Mesenchymal stem cell (in vitro differentiated cells and primary cell): Measurements from ENCODE around the gene HNRNPF. TPM values are rescaled to one million over a fixed set of nuclear protein-coding genes. Genes with fewer than 3 reads are reported as not detected.

ENCODE experiments used
- DNase-seq: peaks from one replicate; pipeline ENCODE4 v3.0.0-alpha.2; 2013
- H2AFZ ChIP-seq: one replicate; pipeline ENCODE4 v1.6.1; 2013; ENCODE audit warnings: low read depth, mild to moderate bottlenecking, control low read depth, inconsistent platforms, low read length, moderate library complexity
- H2AK5ac ChIP-seq: 2 replicates; pipeline ENCODE4 v1.6.1; 2013; ENCODE audit warnings: low read length, moderate library complexity, mild to moderate bottlenecking, inconsistent platforms; ENCODE audit not compliant: severe bottlenecking
- H2BK120ac ChIP-seq: one replicate; pipeline ENCODE4 v1.6.1; 2013; ENCODE audit warnings: low read depth, mild to moderate bottlenecking, inconsistent platforms, low read length, moderate library complexity
- H2BK12ac ChIP-seq, 2 experiments: one replicate each; pipeline ENCODE4 v1.6.1; 2013; ENCODE audit warnings: inconsistent platforms in 2 of 2, low read length in 2 of 2, mild to moderate bottlenecking in 2 of 2, moderate library complexity in 2 of 2, control low read depth in 1 of 2
- H2BK15ac ChIP-seq: one replicate; pipeline ENCODE4 v1.6.1; 2013; ENCODE audit warnings: mild to moderate bottlenecking, low read depth, inconsistent platforms; ENCODE audit not compliant: poor library complexity, severe bottlenecking
- H2BK5ac ChIP-seq: 2 replicates; pipeline ENCODE4 v1.6.1; 2013; ENCODE audit warnings: low read depth, mild to moderate bottlenecking, low read length, control low read depth, inconsistent platforms; ENCODE audit not compliant: poor library complexity, severe bottlenecking
- H3K14ac ChIP-seq, 2 experiments: one replicate each; pipeline ENCODE4 v1.6.1; 2013; ENCODE audit warnings: inconsistent platforms in 2 of 2, low read length in 2 of 2, control low read depth in 1 of 2, mild to moderate bottlenecking in 1 of 2, moderate library complexity in 1 of 2
- H3K18ac ChIP-seq, 2 experiments: one replicate each; pipeline ENCODE4 v1.6.1; 2013; ENCODE audit warnings: inconsistent platforms in 2 of 2, low read length in 2 of 2, control low read depth in 1 of 2, low read depth in 1 of 2, mild to moderate bottlenecking in 1 of 2
- H3K23ac ChIP-seq, 2 experiments: one replicate each; pipeline ENCODE4 v1.6.1; 2013; ENCODE audit warnings: inconsistent platforms in 2 of 2, low read length in 2 of 2, mild to moderate bottlenecking in 2 of 2, moderate library complexity in 2 of 2, control low read depth in 1 of 2
- H3K27ac ChIP-seq: 2 replicates; pipeline ENCODE4 v1.5.1; 2013; ENCODE audit warnings: mild to moderate bottlenecking, moderate library complexity, low read length, control low read depth, inconsistent platforms; ENCODE audit not compliant: poor library complexity, severe bottlenecking
- H3K27me3 ChIP-seq, 2 experiments: 2 replicates each; pipeline versions ENCODE4 v1.6.1 to v1.7.0; 2013; ENCODE audit warnings: low read length in 2 of 2, mild to moderate bottlenecking in 2 of 2, moderate library complexity in 2 of 2, control low read depth in 1 of 2, inconsistent platforms in 1 of 2; ENCODE audit not compliant: control insufficient read depth in 1 of 2, insufficient read depth in 1 of 2
- H3K36me3 ChIP-seq, 2 experiments: 2 replicates each; pipeline versions ENCODE4 v1.6.1 to v1.7.0; 2013; ENCODE audit warnings: low read length in 2 of 2, control low read depth in 1 of 2, inconsistent platforms in 1 of 2, low read depth in 1 of 2, mild to moderate bottlenecking in 1 of 2; ENCODE audit not compliant: insufficient read depth in 2 of 2, control insufficient read depth in 1 of 2
- H3K4ac ChIP-seq, 2 experiments: one replicate each; pipeline ENCODE4 v1.6.1; 2013; ENCODE audit warnings: inconsistent platforms in 2 of 2, low read length in 2 of 2, mild to moderate bottlenecking in 2 of 2, moderate library complexity in 2 of 2, control low read depth in 1 of 2, low read depth in 1 of 2
- H3K4me1 ChIP-seq: 2 replicates; pipeline ENCODE4 v1.6.1; 2013; ENCODE audit warnings: low read depth, low read length, control low read depth; ENCODE audit not compliant: control insufficient read depth, insufficient read depth
- H3K4me2 ChIP-seq: 2 replicates; pipeline ENCODE4 v1.6.1; 2013; ENCODE audit warnings: low read length, mild to moderate bottlenecking, inconsistent platforms; ENCODE audit not compliant: poor library complexity, severe bottlenecking
- H3K4me3 ChIP-seq, 2 experiments: 2 replicates each; pipeline versions ENCODE4 v1.5.1 to v1.7.0; 2013; ENCODE audit warnings: low read length in 2 of 2, mild to moderate bottlenecking in 2 of 2, control low read depth in 1 of 2, low read depth in 1 of 2; ENCODE audit not compliant: insufficient read depth in 1 of 2
- H3K79me1 ChIP-seq: replicated peaks from 2 replicates; pipeline ENCODE4 v1.6.1; 2013; ENCODE audit warnings: mild to moderate bottlenecking, control low read depth, low read length, inconsistent platforms; ENCODE audit not compliant: poor library complexity, severe bottlenecking
- H3K9ac ChIP-seq: 2 replicates; pipeline ENCODE4 v1.7.0; 2013; ENCODE audit warnings: mild to moderate bottlenecking, low read length, moderate library complexity
- H3K9me3 ChIP-seq: 2 replicates; pipeline ENCODE4 v1.7.0; 2013; ENCODE audit warnings: mild to moderate bottlenecking, low read length; ENCODE audit not compliant: control insufficient read depth
- H4K8ac ChIP-seq: one replicate; pipeline ENCODE4 v1.6.1; 2013; ENCODE audit warnings: inconsistent platforms, mild to moderate bottlenecking, low read length, moderate library complexity
- H4K91ac ChIP-seq: one replicate; pipeline ENCODE4 v1.6.1; 2013; ENCODE audit warnings: mild to moderate bottlenecking, low read length, inconsistent platforms
- WGBS: methylation state at CpG from one replicate; pipeline ENCODE4 v1.1.7; 2013; ENCODE audit warnings: mixed read lengths; 5-methylcytosine and 5-hydroxymethylcytosine counted together
- small RNA-seq: library from polyadenylated mRNA; stranded (forward); fragments of <200 nt; extraction: miRNeasy Mini kit (QIAGEN cat#:217004); gene quantifications from one replicate; pipeline ENCODE3, GENCODE V24; 2013; ENCODE audit warnings: low read depth

The HNRNPF gene

DNA sequence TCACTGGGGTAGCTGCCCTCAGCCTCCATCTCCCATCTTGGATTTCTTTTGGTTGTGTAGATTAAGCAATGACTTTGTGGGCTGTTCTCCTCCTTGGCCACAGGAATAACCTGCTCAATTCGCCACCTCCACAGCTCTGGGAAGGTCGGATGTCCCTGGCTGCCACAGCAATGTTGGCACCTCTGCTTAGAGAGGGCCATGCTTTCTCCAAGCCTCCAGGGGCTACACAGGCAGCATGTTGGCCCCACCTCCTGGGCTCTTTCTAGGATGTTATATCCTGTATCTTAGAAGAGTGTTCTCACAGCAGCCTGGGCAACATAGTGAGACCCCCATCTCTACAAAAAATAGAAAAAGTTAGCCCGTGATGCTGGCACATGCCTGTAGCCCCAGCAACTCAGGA is 72.9 kb downstream of the HNRNPF start:
- no peaks in the 10 kb centered on the region for H3K79me1 ChIP-seq
- H3K18ac ChIP-seq, result no peak overlapping the region
- no peak overlapping the region for H2BK120ac ChIP-seq
- H3K27me3 ChIP-seq, result peaks cover 0 to 41% of the 10 kb centered on the region in 2 experiments
- no peak overlapping the region for H3K14ac ChIP-seq
- no peak overlapping the region for H3K4ac ChIP-seq
- 71% methylated on average over 2 of the region's 3 CpGs for WGBS
- no peak overlapping the region for H2BK5ac ChIP-seq
- H4K91ac ChIP-seq, result no peak overlapping the region
- H2AK5ac ChIP-seq, result peak overlapping the region; percentile 73
- no peak overlapping the region for H3K23ac ChIP-seq
- H3K4me3 ChIP-seq, result no peak overlapping the region
- no peak overlapping the region for H3K27ac ChIP-seq
- no peak overlapping the region for H4K8ac ChIP-seq
- no peak overlapping the region for H3K9ac ChIP-seq
- no peak overlapping the region for H2BK15ac ChIP-seq
- no peak overlapping the region for H2BK12ac ChIP-seq
- no peaks in the 10 kb centered on the region for H3K9me3 ChIP-seq
- DNase-seq, result no peak
- peaks cover 26% of the 10 kb centered on the region for H3K4me1 ChIP-seq
- H2AFZ ChIP-seq, result no peak overlapping the region
- H3K36me3 ChIP-seq, result no peaks in the 10 kb centered on the region
- H3K4me2 ChIP-seq, result no peak overlapping the region

Small RNAs within 50 kb of the gene (small RNA-seq; reads per million reads assigned to genes)
- gene RNU6ATAC11P (not detected), gene RNU7-193P (not detected), gene SNORD3J (not detected)
